SK-N-SH (cell line): ENCODE measurements around the gene COL15A1. TPM values are rescaled to one million over a fixed set of nuclear protein-coding genes. Genes with fewer than 3 reads are reported as not detected.
A peak's percentile ranks its signal among the peaks of the same experiment; 100 is the strongest.

Experiments
- CTCF ChIA-PET: fragments of 300-600, 350-600 bp; formaldehyde crosslinking; extraction: SDS; loops from one replicate; lab custom pipeline; 2021; lab: Yijun Ruan, JAX
- POLR2A ChIA-PET: fragments of 350-600 bp; sonication (Branson Sonifier 250); formaldehyde crosslinking; extraction: SDS; loops from one replicate; lab custom pipeline; 2020; ENCODE audit warnings: antibody characterized with exemption, inconsistent platforms; lab: Yijun Ruan, JAX
- DNase-seq: peaks from one replicate; pipeline ENCODE4 v3.0.0; 2012
- H2AFZ ChIP-seq: fragments of 200-600 bp; sonication (generic); 2 replicates; pipeline ENCODE4 v1.8.1; 2016; ENCODE audit warnings: antibody characterized with exemption, mild to moderate bottlenecking, low read depth
- H3F3A ChIP-seq: fragments of 200-600 bp; sonication (generic); replicated peaks from 2 replicates; pipeline ENCODE3; 2016; ENCODE audit warnings: antibody characterized with exemption, mild to moderate bottlenecking; ENCODE audit not compliant: insufficient read depth
- H3K27ac ChIP-seq, 2 experiments: fragments of 200-500 bp in 1 of 2; fragments of 200-600 bp in 1 of 2; sonication (Bioruptor generic) in 1 of 2; sonication (generic), shearing (Covaris generic) in 1 of 2; 2 replicates each; pipeline versions ENCODE4 v1.5.1 to v1.6.1; 2014 to 2016; ENCODE audit warnings: low read depth in 2 of 2, inconsistent platforms in 1 of 2, low read length in 1 of 2, mild to moderate bottlenecking in 1 of 2, mixed read lengths in 1 of 2
- H3K27me3 ChIP-seq: fragments of 200-600 bp; sonication (generic), shearing (Covaris generic); 2 replicates; pipeline ENCODE4 v1.6.1; 2016; ENCODE audit warnings: mixed run types; ENCODE audit not compliant: insufficient read depth
- H3K36me3 ChIP-seq, 2 experiments: fragments of 200-500 bp in 1 of 2; fragments of 200-600 bp in 1 of 2; sonication (Bioruptor generic) in 1 of 2; sonication (generic) in 1 of 2; replicated peaks in 1 of 2; 2 replicates each; pipeline versions ENCODE3 to v1.5.1; 2014 to 2016; ENCODE audit warnings: low read length in 1 of 2, mild to moderate bottlenecking in 1 of 2; ENCODE audit not compliant: insufficient read depth in 2 of 2, control insufficient read depth in 1 of 2
- H3K4me1 ChIP-seq, 2 experiments: fragments of 200-500 bp in 1 of 2; fragments of 200-600 bp in 1 of 2; sonication (Bioruptor generic) in 1 of 2; sonication (generic), shearing (Covaris generic) in 1 of 2; 2 replicates each; pipeline versions ENCODE4 v1.5.1 to v1.6.1; 2014 to 2016; ENCODE audit warnings: low read depth in 1 of 2, low read length in 1 of 2, mixed run types in 1 of 2; ENCODE audit not compliant: insufficient read depth in 2 of 2, control insufficient read depth in 1 of 2
- H3K4me2 ChIP-seq: fragments of 200-600 bp; sonication (generic), shearing (Covaris generic); 2 replicates; pipeline ENCODE4 v1.6.1; 2017; ENCODE audit warnings: mixed run types
- H3K4me3 ChIP-seq, 2 experiments: fragments of 200-500 bp in 1 of 2; fragments of 200-600 bp in 1 of 2; sonication (Bioruptor generic) in 1 of 2; sonication (generic), shearing (Covaris generic) in 1 of 2; 2 replicates each; pipeline versions ENCODE4 v1.5.1 to v1.8.1; 2014 to 2016; ENCODE audit warnings: low read depth in 2 of 2, inconsistent platforms in 1 of 2, low read length in 1 of 2, mild to moderate bottlenecking in 1 of 2, mixed read lengths in 1 of 2, moderate library complexity in 1 of 2
- H3K79me2 ChIP-seq: fragments of 200-600 bp; sonication (generic); 2 replicates; pipeline ENCODE4 v1.8.1; 2017; ENCODE audit warnings: mild to moderate bottlenecking; ENCODE audit not compliant: insufficient read depth
- H3K9ac ChIP-seq: fragments of 200-600 bp; sonication (generic); 2 replicates; pipeline ENCODE4 v1.6.1; 2017; ENCODE audit warnings: mixed run types
- H3K9me2 ChIP-seq: fragments of 200-600 bp; sonication (generic); 2 replicates; pipeline ENCODE4 v1.6.1; 2017; ENCODE audit warnings: mixed run types
- H3K9me3 ChIP-seq: fragments of 200-600 bp; sonication (generic); 2 replicates; pipeline ENCODE4 v1.6.1; 2017; ENCODE audit warnings: mixed run types, mild to moderate bottlenecking, moderate library complexity
- H4K20me1 ChIP-seq: fragments of 200-600 bp; sonication (generic); 2 replicates; pipeline ENCODE4 v1.6.1; 2017; ENCODE audit warnings: mild to moderate bottlenecking, mixed run types; ENCODE audit not compliant: insufficient read depth
- EP300 ChIP-seq, 2 experiments: IDR thresholded peaks; 2 replicates each; pipeline versions ENCODE4 v1.4.0 to v1.6.1; 2012; ENCODE audit warnings: borderline replicate concordance in 1 of 2, low read depth in 1 of 2, low read length in 1 of 2
- FOSL2 ChIP-seq: IDR thresholded peaks from 2 replicates; pipeline ENCODE4 v1.4.0; 2012; ENCODE audit warnings: low read depth, mild to moderate bottlenecking, moderate library complexity, borderline replicate concordance
- FOXJ3 ChIP-seq: sonication (generic); formaldehyde crosslinking; IDR thresholded peaks from 2 replicates; pipeline ENCODE4 v1.5.1; 2020; ENCODE audit warnings: mild to moderate bottlenecking, missing genetic modification reagents
- MAX ChIP-seq: IDR thresholded peaks from 2 replicates; pipeline ENCODE4 v1.4.0; 2012; ENCODE audit warnings: low read depth
- NFIC ChIP-seq: IDR thresholded peaks from 2 replicates; pipeline ENCODE4 v1.4.0; 2012; ENCODE audit warnings: borderline replicate concordance
- NRF1 ChIP-seq: IDR thresholded peaks from 2 replicates; pipeline ENCODE4 v1.6.1; 2012; ENCODE audit warnings: low read depth, mild to moderate bottlenecking, low read length
- RCOR1 ChIP-seq: fragments of 150-350 bp; IDR thresholded peaks from 2 replicates; pipeline ENCODE4 v1.6.1; 2017; ENCODE audit warnings: antibody characterized with exemption, low read length
- REST ChIP-seq: IDR thresholded peaks from 2 replicates; pipeline ENCODE4 v1.6.1; 2012; ENCODE audit warnings: mild to moderate bottlenecking, low read depth, low read length, moderate library complexity
- RFX5 ChIP-seq: IDR thresholded peaks from 2 replicates; pipeline ENCODE4 v1.6.1; 2012; ENCODE audit warnings: mild to moderate bottlenecking, improper control_type of control experiment, low read length
- SMC3 ChIP-seq: IDR thresholded peaks from 2 replicates; pipeline ENCODE4 v1.6.1; 2012; ENCODE audit warnings: low read depth, low read length, improper control_type of control experiment
- TAF1 ChIP-seq: IDR thresholded peaks from 2 replicates; pipeline ENCODE4 v1.6.1; 2012; ENCODE audit warnings: low read depth, mild to moderate bottlenecking, low read length, moderate library complexity, borderline replicate concordance
- TCF12 ChIP-seq: IDR thresholded peaks from 2 replicates; pipeline ENCODE4 v1.4.0; 2012
- USF2 ChIP-seq: fragments of 150-350 bp; IDR thresholded peaks from 2 replicates; pipeline ENCODE4 v1.6.1; 2017; ENCODE audit warnings: antibody characterized with exemption, low read length, low read depth, borderline replicate concordance
- WGBS: methylation state at CpG from one replicate; pipeline ENCODE4 v1.1.6; 2017; ENCODE audit warnings: low lambda C conversion rate; 5-methylcytosine and 5-hydroxymethylcytosine counted together
- polyA plus RNA-seq, 3 experiments: library from polyadenylated mRNA; depleted of rRNA; stranded (reverse); fragments of >200 nt; gene quantifications; 2 replicates each; pipeline ENCODE4 v1.2.3, GENCODE V29; 2012
- TF ChIP-seq, protein P1 (sequence below): fragments of 200-600 bp; sonication (generic); IDR thresholded peaks from 2 replicates; pipeline ENCODE4 v1.6.1; 2017; ENCODE audit warnings: antibody characterized with exemption, mild to moderate bottlenecking, moderate library complexity
- TF ChIP-seq, protein P2 (sequence below): fragments of 150-350 bp; IDR thresholded peaks from 2 replicates; pipeline ENCODE4 v1.6.1; 2016; ENCODE audit warnings: mild to moderate bottlenecking, low read depth, low read length
- TF ChIP-seq, protein P3 (sequence below): IDR thresholded peaks from 2 replicates; pipeline ENCODE4 v1.4.0; 2012; ENCODE audit warnings: low read depth, borderline replicate concordance

The COL15A1 gene
- polyA plus RNA-seq, 1 of the 3 experiments (the other 2 are of a cell fraction): 0.84 TPM

DNA sequence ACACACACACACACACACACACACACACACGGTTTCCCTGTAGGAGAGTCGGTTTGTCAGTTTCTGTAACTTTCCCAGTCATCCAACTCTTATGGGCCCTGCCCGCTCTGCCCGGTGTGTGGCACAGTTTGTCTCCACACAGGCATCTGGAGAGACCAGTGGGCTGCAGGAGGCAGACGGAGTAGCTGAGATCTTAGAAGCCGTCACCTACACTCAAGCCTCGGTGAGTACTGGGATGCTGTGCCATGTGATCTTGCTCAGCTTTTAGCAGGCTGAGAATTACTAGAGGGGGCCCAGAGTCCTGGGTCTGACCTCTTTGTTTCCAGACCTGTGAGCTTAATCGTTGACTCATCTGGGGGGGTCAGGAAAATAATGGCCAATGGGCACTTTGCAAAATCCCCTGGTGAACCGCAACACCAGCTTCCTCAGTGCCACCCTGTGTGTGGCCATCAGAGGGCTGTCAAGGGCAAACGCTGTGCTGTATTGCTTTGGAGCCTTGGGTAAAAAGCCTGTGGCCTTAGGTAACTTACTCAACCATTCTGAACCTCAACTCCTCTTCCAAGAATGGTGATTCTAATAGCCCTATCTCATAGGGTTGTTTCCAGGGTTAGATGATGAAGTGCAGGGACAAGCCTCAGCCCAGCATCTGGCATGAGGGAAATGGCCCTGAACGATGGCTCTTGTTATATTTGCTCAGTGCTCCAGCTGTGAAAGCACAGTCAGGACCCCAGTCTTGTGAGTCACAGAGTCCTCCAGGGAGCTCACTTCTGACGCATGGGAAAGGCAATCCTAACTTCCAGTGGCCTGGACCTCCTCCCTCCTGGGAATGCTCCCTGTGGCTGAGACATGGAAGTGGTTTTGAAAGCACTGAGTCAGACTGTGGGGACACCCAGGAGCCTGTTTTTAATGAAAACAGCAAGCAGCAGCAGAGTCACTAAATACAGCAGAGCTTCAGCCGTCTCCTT is 45.6 kb downstream of the COL15A1 start (continued):
- peak; percentile 95 for TF ChIP-seq TCF12
- TF ChIP-seq NRF1: no peak
- peak; percentile 81 for TF ChIP-seq MAX
- TF ChIP-seq, protein P1, sequence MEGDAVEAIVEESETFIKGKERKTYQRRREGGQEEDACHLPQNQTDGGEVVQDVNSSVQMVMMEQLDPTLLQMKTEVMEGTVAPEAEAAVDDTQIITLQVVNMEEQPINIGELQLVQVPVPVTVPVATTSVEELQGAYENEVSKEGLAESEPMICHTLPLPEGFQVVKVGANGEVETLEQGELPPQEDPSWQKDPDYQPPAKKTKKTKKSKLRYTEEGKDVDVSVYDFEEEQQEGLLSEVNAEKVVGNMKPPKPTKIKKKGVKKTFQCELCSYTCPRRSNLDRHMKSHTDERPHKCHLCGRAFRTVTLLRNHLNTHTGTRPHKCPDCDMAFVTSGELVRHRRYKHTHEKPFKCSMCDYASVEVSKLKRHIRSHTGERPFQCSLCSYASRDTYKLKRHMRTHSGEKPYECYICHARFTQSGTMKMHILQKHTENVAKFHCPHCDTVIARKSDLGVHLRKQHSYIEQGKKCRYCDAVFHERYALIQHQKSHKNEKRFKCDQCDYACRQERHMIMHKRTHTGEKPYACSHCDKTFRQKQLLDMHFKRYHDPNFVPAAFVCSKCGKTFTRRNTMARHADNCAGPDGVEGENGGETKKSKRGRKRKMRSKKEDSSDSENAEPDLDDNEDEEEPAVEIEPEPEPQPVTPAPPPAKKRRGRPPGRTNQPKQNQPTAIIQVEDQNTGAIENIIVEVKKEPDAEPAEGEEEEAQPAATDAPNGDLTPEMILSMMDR: peak; percentile 51
- no peak for TF ChIP-seq FOXJ3 (CRISPR knock-in tag)
- TF ChIP-seq RCOR1: no peak
- peak; percentile 64 for TF ChIP-seq NFIC
- TF ChIP-seq, all 33 proteins: peak for 12

DNA sequence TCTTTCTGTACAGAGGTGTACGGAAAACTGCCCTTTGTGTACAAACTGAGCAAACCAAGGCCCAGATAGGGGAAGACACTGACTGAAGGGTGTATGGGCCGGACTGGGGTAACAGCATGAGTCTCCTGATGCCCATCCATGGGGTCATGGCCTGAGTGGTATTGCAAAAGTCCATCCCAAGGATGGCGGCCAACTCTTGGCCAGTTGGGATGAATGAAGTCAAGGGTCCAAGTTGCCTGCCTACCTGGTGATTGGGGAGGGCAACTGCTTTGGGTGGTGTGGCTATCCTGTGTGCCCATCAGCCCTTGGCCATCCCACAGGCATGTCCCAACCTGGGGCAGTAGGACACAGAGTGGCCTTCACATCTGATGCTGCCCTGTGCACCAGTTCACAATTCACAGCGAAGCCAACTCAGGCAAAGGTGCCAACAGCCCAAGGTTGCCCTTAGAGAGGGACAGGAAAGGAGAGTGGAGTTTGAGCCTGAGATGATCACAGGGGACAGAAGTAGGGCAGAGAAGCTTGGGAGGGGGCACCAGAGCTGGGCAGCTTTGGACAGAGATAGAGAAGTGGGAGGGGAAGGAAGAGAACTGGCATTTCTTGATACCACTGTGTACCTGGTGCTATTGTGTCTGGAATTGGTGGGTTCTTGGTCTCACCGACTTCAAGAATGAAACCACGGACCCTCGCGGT is 46.6 kb downstream of the COL15A1 start:
- 90% methylated on average over 7 of the region's 8 CpGs for WGBS
- peaks cover 14% of the 10 kb centered on the region for H3F3A ChIP-seq
- H4K20me1 ChIP-seq: no peaks in the 10 kb centered on the region
- no peaks in the 10 kb centered on the region for H3K79me2 ChIP-seq
- H3K36me3 ChIP-seq: no peaks in the 10 kb centered on the region
- no peaks in the 10 kb centered on the region for H3K9me3 ChIP-seq
- no peaks in the 10 kb centered on the region for H3K27me3 ChIP-seq
- peak overlapping the region; percentile 43; the same call in 1 of the 2 replicates for H3K4me2 ChIP-seq
- H3K4me3 ChIP-seq: no peak overlapping the region
- peaks cover 0 to 7% of the 10 kb centered on the region in 2 experiments; a peak in 2 of 4 replicates for H3K4me1 ChIP-seq
- ChIA-PET POLR2A (no interaction called here), CTCF (interaction anchor here (0.8 to 1.9 kb wide), 5 partner anchors 8 to 150 kb away, joined by 3 to 8 read pairs (median 4); no protein-coding TSS in a partner anchor)
- no peak overlapping the region for H2AFZ ChIP-seq
- peak overlapping the region in 1 of 2 experiments; percentile 90; a peak in 2 of 4 replicates for H3K27ac ChIP-seq
- no peak overlapping the region; the same call in 1 of the 2 replicates for H3K9ac ChIP-seq
- H3K9me2 ChIP-seq: no peaks in the 10 kb centered on the region
- DNase-seq: no peak
- no peak for TF ChIP-seq RCOR1
- no peak for TF ChIP-seq REST
- TF ChIP-seq, protein P2, sequence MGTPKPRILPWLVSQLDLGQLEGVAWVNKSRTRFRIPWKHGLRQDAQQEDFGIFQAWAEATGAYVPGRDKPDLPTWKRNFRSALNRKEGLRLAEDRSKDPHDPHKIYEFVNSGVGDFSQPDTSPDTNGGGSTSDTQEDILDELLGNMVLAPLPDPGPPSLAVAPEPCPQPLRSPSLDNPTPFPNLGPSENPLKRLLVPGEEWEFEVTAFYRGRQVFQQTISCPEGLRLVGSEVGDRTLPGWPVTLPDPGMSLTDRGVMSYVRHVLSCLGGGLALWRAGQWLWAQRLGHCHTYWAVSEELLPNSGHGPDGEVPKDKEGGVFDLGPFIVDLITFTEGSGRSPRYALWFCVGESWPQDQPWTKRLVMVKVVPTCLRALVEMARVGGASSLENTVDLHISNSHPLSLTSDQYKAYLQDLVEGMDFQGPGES: no peak
- TF ChIP-seq TAF1: no peak
- no peak for TF ChIP-seq NRF1
- no peak for TF ChIP-seq EP300 (IDR thresholded peaks at IDR 0.05; ENCODE audit: borderline replicate concordance in 1 of 2, low read depth in 1 of 2, low read length in 1 of 2)
- no peak for TF ChIP-seq RFX5
- TF ChIP-seq FOSL2: no peak
- no peak for TF ChIP-seq USF2
- TF ChIP-seq, protein P3, sequence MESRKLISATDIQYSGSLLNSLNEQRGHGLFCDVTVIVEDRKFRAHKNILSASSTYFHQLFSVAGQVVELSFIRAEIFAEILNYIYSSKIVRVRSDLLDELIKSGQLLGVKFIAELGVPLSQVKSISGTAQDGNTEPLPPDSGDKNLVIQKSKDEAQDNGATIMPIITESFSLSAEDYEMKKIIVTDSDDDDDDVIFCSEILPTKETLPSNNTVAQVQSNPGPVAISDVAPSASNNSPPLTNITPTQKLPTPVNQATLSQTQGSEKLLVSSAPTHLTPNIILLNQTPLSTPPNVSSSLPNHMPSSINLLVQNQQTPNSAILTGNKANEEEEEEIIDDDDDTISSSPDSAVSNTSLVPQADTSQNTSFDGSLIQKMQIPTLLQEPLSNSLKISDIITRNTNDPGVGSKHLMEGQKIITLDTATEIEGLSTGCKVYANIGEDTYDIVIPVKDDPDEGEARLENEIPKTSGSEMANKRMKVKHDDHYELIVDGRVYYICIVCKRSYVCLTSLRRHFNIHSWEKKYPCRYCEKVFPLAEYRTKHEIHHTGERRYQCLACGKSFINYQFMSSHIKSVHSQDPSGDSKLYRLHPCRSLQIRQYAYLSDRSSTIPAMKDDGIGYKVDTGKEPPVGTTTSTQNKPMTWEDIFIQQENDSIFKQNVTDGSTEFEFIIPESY: no peak
- no peak for TF ChIP-seq SMC3
